ENCODE data around the gene SEMA3B.

The SEMA3B gene

DNA sequence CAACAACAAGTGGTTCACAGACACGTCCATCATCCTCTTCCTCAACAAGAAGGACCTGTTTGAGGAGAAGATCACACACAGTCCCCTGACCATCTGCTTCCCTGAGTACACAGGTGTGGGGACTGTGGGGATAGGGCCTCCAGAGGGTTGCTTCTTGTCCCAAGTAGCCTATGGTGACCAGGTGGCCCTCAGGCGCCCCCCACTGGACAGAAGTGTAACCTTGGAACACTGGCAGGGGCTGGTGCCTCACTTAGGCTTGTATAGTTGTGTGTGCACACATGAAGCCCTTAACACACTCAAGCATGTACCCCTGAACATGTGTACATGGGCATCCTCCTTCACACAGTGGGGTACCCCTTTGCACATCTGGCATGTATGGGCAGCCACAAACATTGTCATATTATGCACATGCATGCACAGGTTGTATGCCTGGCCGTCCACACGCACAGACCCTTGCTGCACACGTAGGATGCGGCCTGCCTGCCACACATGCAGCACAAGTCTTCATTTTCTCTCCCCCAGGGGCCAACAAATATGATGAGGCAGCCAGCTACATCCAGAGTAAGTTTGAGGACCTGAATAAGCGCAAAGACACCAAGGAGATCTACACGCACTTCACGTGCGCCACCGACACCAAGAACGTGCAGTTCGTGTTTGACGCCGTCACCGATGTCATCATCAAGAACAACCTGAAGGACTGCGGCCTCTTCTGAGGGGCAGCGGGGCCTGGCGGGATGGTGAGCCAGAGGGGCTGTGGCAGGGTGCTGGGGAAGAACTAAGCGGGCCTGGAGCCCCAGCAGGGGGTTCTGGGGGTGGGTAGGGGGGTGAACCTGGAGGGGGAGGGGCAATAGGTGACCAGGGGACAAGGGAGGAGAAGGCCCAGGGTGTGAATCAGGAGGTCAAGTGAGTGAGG lies 11.7 kb upstream of the SEMA3B start:
- H3K9me3 Mint-ChIP-seq, result no peaks in the 10 kb centered on the region
- H3K27me3 Mint-ChIP-seq (ENCODE audit: low read depth), result no peaks in the 10 kb centered on the region
- H3K36me3 Mint-ChIP-seq (ENCODE audit: low read depth), result peaks cover 20% of the 10 kb centered on the region
- peak; percentile 34 to 42 (median 35) for TF ChIP-seq CTCF (IDR thresholded peaks at IDR 0.05; ENCODE audit: unreplicated experiment in 3 of 3)
- peak overlapping the region; percentile 19 to 96 (median 65) for H3K27ac Mint-ChIP-seq
- peaks cover 32% of the 10 kb centered on the region for H3K4me1 Mint-ChIP-seq
- peak overlapping the region in 1 of 3 experiments; percentile 21 for H3K4me3 Mint-ChIP-seq

GRCh38 chr3:50258029-50258680 lies 10.8 kb upstream of the SEMA3B start:
- Mint-ChIP-seq H3K36me3 (ENCODE audit: low read depth) (peaks cover 20% of the 10 kb centered on the region), H3K4me3 (peak overlapping the region in 2 of 3 experiments; percentile 41 to 46), H3K4me1 (peaks cover 40% of the 10 kb centered on the region), H3K9me3 (no peaks in the 10 kb centered on the region), H3K27ac (peak overlapping the region; percentile 96 to 99 (median 99)), H3K27me3 (ENCODE audit: low read depth) (no peaks in the 10 kb centered on the region)
- no peak for TF ChIP-seq CTCF (IDR thresholded peaks at IDR 0.05; ENCODE audit: unreplicated experiment in 3 of 3)

- TF ChIP-seq CTCF (IDR thresholded peaks at IDR 0.05; ENCODE audit: unreplicated experiment in 3 of 3), result no peak
- Mint-ChIP-seq H3K4me3 (peak overlapping the region in 2 of 3 experiments; percentile 38 to 45), H3K27ac (peak overlapping the region; percentile 96 to 99 (median 99)), H3K9me3 (no peaks in the 10 kb centered on the region), H3K4me1 (peaks cover 42% of the 10 kb centered on the region), H3K36me3 (ENCODE audit: low read depth) (peaks cover 16% of the 10 kb centered on the region), H3K27me3 (ENCODE audit: low read depth) (no peaks in the 10 kb centered on the region)
Observed at GRCh38 chr3:50258979-50259378, 10.0 kb upstream of the SEMA3B start.

DNA sequence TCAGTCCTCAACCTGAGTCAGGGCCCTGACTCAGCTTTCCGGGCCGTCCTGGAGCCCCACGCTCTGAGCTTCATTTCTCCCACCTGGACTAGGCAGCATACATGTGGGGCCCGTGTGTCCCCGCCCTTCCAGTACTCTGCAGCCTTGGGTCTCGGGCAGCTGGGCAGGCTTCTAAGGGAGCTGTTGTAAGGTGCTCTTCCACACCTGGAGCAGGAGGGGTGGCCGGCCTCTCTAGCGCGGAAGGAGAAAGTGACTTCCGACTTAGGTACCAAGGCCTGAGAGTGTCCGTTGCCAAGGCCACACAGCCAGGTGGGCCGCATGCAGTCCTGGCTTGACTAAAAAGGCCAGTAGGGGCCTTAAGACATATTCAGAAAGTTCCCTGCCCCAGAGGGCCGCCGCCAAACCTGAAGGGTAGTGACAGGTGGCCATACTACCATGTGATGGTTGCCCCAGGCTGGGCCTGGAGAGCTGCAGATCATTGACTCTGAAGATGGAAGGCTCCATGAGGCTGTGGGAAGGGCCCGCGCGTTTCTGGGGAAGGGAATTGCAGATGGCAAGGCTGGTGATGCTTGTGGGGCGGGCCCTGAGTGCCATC lies 9.4 kb upstream of the SEMA3B start:
- Mint-ChIP-seq H3K4me3 (peak overlapping the region; percentile 79 to 87 (median 87)), H3K36me3 (ENCODE audit: low read depth) (peaks cover 16% of the 10 kb centered on the region), H3K27me3 (ENCODE audit: low read depth) (no peaks in the 10 kb centered on the region)

More for the DNA sequence above, 9.4 kb upstream of the SEMA3B start:
- TF ChIP-seq CTCF (IDR thresholded peaks at IDR 0.05; ENCODE audit: unreplicated experiment in 3 of 3), result no peak
- Mint-ChIP-seq H3K9me3 (no peaks in the 10 kb centered on the region), H3K27ac (peak overlapping the region; percentile 96 to 99 (median 99)), H3K4me1 (peaks cover 48% of the 10 kb centered on the region)
